Lower lobe of right lung (tissue), 2 donors: ENCODE data around the gene KRTAP6-1. TPM values are rescaled to one million over a fixed set of nuclear protein-coding genes. Genes with fewer than 3 reads are reported as not detected.

Experiments used
- ATAC-seq, 2 donors: fragments of 200-7000 bp; cut with Tn5 transposase; one replicate each; pipeline ENCODE4 v1.9.1; 2020 to 2022; ENCODE audit warnings: mild to moderate bottlenecking in 2 of 2, moderate library complexity in 2 of 2
- DNase-seq: peaks from one replicate; pipeline ENCODE4 v3.0.0-alpha.2; 2020
- H3K27ac ChIP-seq: fragments of 200-600 bp; one replicate; pipeline ENCODE4 v1.8.0; 2022
- H3K27me3 ChIP-seq: fragments of 200-600 bp; one replicate; pipeline ENCODE4 v1.8.0; 2022; ENCODE audit warnings: low read depth
- H3K36me3 ChIP-seq: fragments of 200-600 bp; one replicate; pipeline ENCODE4 v1.8.0; 2022; ENCODE audit warnings: mild to moderate bottlenecking
- H3K4me1 ChIP-seq: fragments of 200-600 bp; one replicate; pipeline ENCODE4 v1.8.0; 2022
- H3K4me3 ChIP-seq: fragments of 200-600 bp; one replicate; pipeline ENCODE4 v1.8.0; 2022; ENCODE audit warnings: mild to moderate bottlenecking
- H3K9me3 ChIP-seq: fragments of 200-600 bp; one replicate; pipeline ENCODE4 v1.8.0; 2022
- intact Hi-C: fragments of 100-400 bp; cut with DNase I; formaldehyde crosslinking; loops from one replicate; pipeline ENCODE4 v1.11.0; 2022
- total RNA-seq: library from RNA; stranded (reverse); fragmentation: NEBNext Ultra II Directional; extraction: Animal tissue kit (Norgen Biotek cat#: 25700); gene quantifications from one replicate; pipeline ENCODE4 v1.2.1, GENCODE V29; 2021
- TF ChIP-seq, protein P1 (sequence below): fragments of 200-600 bp; IDR thresholded peaks from one replicate; pipeline ENCODE4 v1.8.0; 2022; ENCODE audit warnings: antibody characterized with exemption, mild to moderate bottlenecking
- donor health status: DM: no; HTN: yes; CAD: no; lungs with severe emphysema.

KRTAP6-1 gene
- total RNA-seq, 1 donor from 2014 or later, result not detected

- no peaks in the 10 kb centered on the region for H3K4me1 ChIP-seq
- DNase-seq (no peak), ATAC-seq (no peak)
- TF ChIP-seq, protein P1, sequence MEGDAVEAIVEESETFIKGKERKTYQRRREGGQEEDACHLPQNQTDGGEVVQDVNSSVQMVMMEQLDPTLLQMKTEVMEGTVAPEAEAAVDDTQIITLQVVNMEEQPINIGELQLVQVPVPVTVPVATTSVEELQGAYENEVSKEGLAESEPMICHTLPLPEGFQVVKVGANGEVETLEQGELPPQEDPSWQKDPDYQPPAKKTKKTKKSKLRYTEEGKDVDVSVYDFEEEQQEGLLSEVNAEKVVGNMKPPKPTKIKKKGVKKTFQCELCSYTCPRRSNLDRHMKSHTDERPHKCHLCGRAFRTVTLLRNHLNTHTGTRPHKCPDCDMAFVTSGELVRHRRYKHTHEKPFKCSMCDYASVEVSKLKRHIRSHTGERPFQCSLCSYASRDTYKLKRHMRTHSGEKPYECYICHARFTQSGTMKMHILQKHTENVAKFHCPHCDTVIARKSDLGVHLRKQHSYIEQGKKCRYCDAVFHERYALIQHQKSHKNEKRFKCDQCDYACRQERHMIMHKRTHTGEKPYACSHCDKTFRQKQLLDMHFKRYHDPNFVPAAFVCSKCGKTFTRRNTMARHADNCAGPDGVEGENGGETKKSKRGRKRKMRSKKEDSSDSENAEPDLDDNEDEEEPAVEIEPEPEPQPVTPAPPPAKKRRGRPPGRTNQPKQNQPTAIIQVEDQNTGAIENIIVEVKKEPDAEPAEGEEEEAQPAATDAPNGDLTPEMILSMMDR, result no peak
- intact Hi-C loops, result no loop called here
- no peak within 1 kb of the TSS for H3K4me3 ChIP-seq
- H3K27ac ChIP-seq, result no peak within 1 kb of the TSS
- no peaks in the 10 kb centered on the region for H3K36me3 ChIP-seq
- H3K9me3 ChIP-seq, result no peaks in the 10 kb centered on the region
- H3K27me3 ChIP-seq, result no peaks in the 10 kb centered on the region
Measured at GRCh38 chr21:30620522-30620921, 6.8 kb upstream of the KRTAP6-1 start, which contains the start of gene KRTAP20-4. TSS of gene KRTAP20-4 (plus strand) at chr21:30620627.

DNA sequence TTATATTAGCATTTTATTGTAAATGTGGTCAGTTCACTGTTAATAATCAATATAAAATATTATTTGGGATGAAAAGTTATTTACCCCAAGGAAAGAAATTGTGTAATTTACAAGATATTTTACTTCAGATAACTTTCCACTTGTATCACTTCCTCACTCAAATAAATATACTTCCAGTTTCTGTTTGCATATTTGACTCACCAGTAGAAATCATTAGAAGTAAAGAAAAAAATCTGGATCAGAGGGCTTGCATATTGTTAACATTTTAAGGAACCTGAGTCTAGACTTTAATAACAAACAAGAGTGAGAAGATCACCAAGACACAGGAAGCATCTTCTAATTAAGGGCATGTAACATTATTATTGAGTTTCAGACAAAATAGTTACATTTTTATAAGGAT lies 6.3 kb upstream of the KRTAP6-1 start:
- intact Hi-C loops, result no loop called here
- H3K4me3 ChIP-seq, result no peak overlapping the region
- TF ChIP-seq, protein P1, result no peak
- H3K36me3 ChIP-seq, result no peaks in the 10 kb centered on the region
- H3K27ac ChIP-seq, result no peak overlapping the region
- no peak for DNase-seq
- no peak for ATAC-seq
- H3K4me1 ChIP-seq, result no peaks in the 10 kb centered on the region
- H3K27me3 ChIP-seq, result no peaks in the 10 kb centered on the region
- no peaks in the 10 kb centered on the region for H3K9me3 ChIP-seq

- DNase-seq, result no peak
- H3K4me3 ChIP-seq, result no peak within 1 kb of the TSS
- no peak for ATAC-seq
- no peak within 1 kb of the TSS for H3K27ac ChIP-seq
- H3K4me1 ChIP-seq, result no peaks in the 10 kb centered on the region
- H3K36me3 ChIP-seq, result no peaks in the 10 kb centered on the region
- intact Hi-C loops, result no loop called here
- H3K27me3 ChIP-seq, result no peaks in the 10 kb centered on the region
- TF ChIP-seq, protein P1, result no peak
- H3K9me3 ChIP-seq, result no peaks in the 10 kb centered on the region
Measured at GRCh38 chr21:30616125-30616524, 2.4 kb upstream of the KRTAP6-1 start, which contains the start of gene KRTAP20-1. TSS of gene KRTAP20-1 (plus strand) at chr21:30616425. CDS start at chr21:30616455, 30 bp downstream.

GRCh38 chr21:30615199-30615598 lies 1.5 kb upstream of the KRTAP6-1 start:
- intact Hi-C loops, result no loop called here
- Histone ChIP-seq H3K27ac (no peak overlapping the region), H3K9me3 (no peaks in the 10 kb centered on the region), H3K4me1 (no peaks in the 10 kb centered on the region), H3K27me3 (no peaks in the 10 kb centered on the region), H3K36me3 (no peaks in the 10 kb centered on the region), H3K4me3 (no peak overlapping the region)
- DNase-seq, result no peak
- TF ChIP-seq, protein P1, result no peak
- ATAC-seq, result no peak

- intact Hi-C loops, result no loop called here
- TF ChIP-seq, protein P1, result no peak
- Histone ChIP-seq H3K4me3 (no peak overlapping the region), H3K4me1 (no peaks in the 10 kb centered on the region), H3K9me3 (no peaks in the 10 kb centered on the region), H3K36me3 (no peaks in the 10 kb centered on the region), H3K27ac (no peak overlapping the region), H3K27me3 (no peaks in the 10 kb centered on the region)
- no peak for ATAC-seq
- no peak for DNase-seq
Measured at GRCh38 chr21:30612132-30612531, 1.6 kb downstream of the KRTAP6-1 start.

GRCh38 chr21:30605968-30606367 lies 7.8 kb downstream of the KRTAP6-1 start:
- TF ChIP-seq, protein P1, result no peak

More at GRCh38 chr21:30605968-30606367, 7.8 kb downstream of the KRTAP6-1 start:
- Histone ChIP-seq H3K27ac (no peak overlapping the region), H3K4me3 (no peak overlapping the region), H3K36me3 (no peaks in the 10 kb centered on the region), H3K4me1 (no peaks in the 10 kb centered on the region), H3K27me3 (no peaks in the 10 kb centered on the region), H3K9me3 (no peaks in the 10 kb centered on the region)
- no peak for DNase-seq
- intact Hi-C loops, result no loop called here
- ATAC-seq, result no peak
